Activated naive CD8-positive, alpha-beta T cell treated with anti-CD3 and anti-CD28 coated beads, Interleukin-2, amount 50 U/mL, for 24 hours (primary cell): ENCODE measurements around the gene ENOX1.
A peak's percentile ranks its signal among the peaks of the same experiment; 100 is the strongest.

Source experiments
- ATAC-seq: fragments of 150-1000 bp; cut with Tn5 transposase; one replicate; pipeline ENCODE4 v1.10.0; 2021
- DNase-seq: peaks from one replicate; pipeline ENCODE4 v3.0.0; 2021
- H3K27ac Mint-ChIP-seq: one replicate; pipeline ENCODE4 v1.8.0; 2021; ENCODE audit warnings: mild to moderate bottlenecking, mixed read lengths
- H3K27me3 Mint-ChIP-seq: one replicate; pipeline ENCODE4 v1.8.0; 2021; ENCODE audit warnings: mixed read lengths
- H3K36me3 Mint-ChIP-seq: one replicate; pipeline ENCODE4 v1.8.0; 2021; ENCODE audit warnings: low read depth, mixed read lengths
- H3K4me1 Mint-ChIP-seq: one replicate; pipeline ENCODE4 v1.8.0; 2021; ENCODE audit warnings: mixed read lengths
- H3K4me3 Mint-ChIP-seq: one replicate; pipeline ENCODE4 v1.8.0; 2021; ENCODE audit warnings: mild to moderate bottlenecking, moderate library complexity, mixed read lengths
- H3K9me3 Mint-ChIP-seq: one replicate; pipeline ENCODE4 v1.8.0; 2021; ENCODE audit warnings: mixed read lengths

ENOX1 gene

GRCh38 chr13:43773602-43774001 lies 13.2 kb downstream of the ENOX1 start:
- DNase-seq (no peak), ATAC-seq (no peak)
- H3K9me3 Mint-ChIP-seq: no peaks in the 10 kb centered on the region
- H3K4me1 Mint-ChIP-seq: no peaks in the 10 kb centered on the region
- no peaks in the 10 kb centered on the region for H3K36me3 Mint-ChIP-seq
- no peak overlapping the region for H3K4me3 Mint-ChIP-seq
- H3K27ac Mint-ChIP-seq: no peak overlapping the region
- peaks cover 17% of the 10 kb centered on the region for H3K27me3 Mint-ChIP-seq

- ATAC-seq: no peak
- Mint-ChIP-seq H3K4me1 (no peaks in the 10 kb centered on the region), H3K9me3 (no peaks in the 10 kb centered on the region), H3K4me3 (no peak overlapping the region), H3K27me3 (peaks cover 13% of the 10 kb centered on the region), H3K27ac (no peak overlapping the region), H3K36me3 (no peaks in the 10 kb centered on the region)
- no peak for DNase-seq
These were observed 15.9 kb downstream of the ENOX1 start for GRCh38 chr13:43770871-43771270.

GRCh38 chr13:43769529-43769928 lies 17.2 kb downstream of the ENOX1 start:
- H3K27ac Mint-ChIP-seq: no peak overlapping the region
- no peaks in the 10 kb centered on the region for H3K9me3 Mint-ChIP-seq
- H3K4me1 Mint-ChIP-seq: no peaks in the 10 kb centered on the region
- H3K36me3 Mint-ChIP-seq: no peaks in the 10 kb centered on the region
- H3K4me3 Mint-ChIP-seq: no peak overlapping the region
- DNase-seq (no peak), ATAC-seq (no peak)
- H3K27me3 Mint-ChIP-seq: peaks cover 12% of the 10 kb centered on the region

- DNase-seq: no peak
- H3K4me3 Mint-ChIP-seq: no peak overlapping the region
- H3K27me3 Mint-ChIP-seq: peaks cover 7% of the 10 kb centered on the region
- no peaks in the 10 kb centered on the region for H3K4me1 Mint-ChIP-seq
- H3K36me3 Mint-ChIP-seq: no peaks in the 10 kb centered on the region
- no peak overlapping the region for H3K27ac Mint-ChIP-seq
- no peak for ATAC-seq
- H3K9me3 Mint-ChIP-seq: no peaks in the 10 kb centered on the region
These were observed 19.3 kb downstream of the ENOX1 start for GRCh38 chr13:43767341-43767931.

- ATAC-seq (no peak), DNase-seq (no peak)
- Mint-ChIP-seq H3K4me1 (no peaks in the 10 kb centered on the region), H3K9me3 (no peaks in the 10 kb centered on the region), H3K36me3 (no peaks in the 10 kb centered on the region), H3K4me3 (no peak overlapping the region), H3K27me3 (peaks cover 7% of the 10 kb centered on the region), H3K27ac (no peak overlapping the region)
These were observed 20.0 kb downstream of the ENOX1 start for GRCh38 chr13:43766725-43767124.

- peaks cover 7% of the 10 kb centered on the region for H3K27me3 Mint-ChIP-seq
- no peak overlapping the region for H3K4me3 Mint-ChIP-seq
- no peaks in the 10 kb centered on the region for H3K4me1 Mint-ChIP-seq
- H3K27ac Mint-ChIP-seq: no peak overlapping the region
- no peak for ATAC-seq
- no peak for DNase-seq
- H3K9me3 Mint-ChIP-seq: no peaks in the 10 kb centered on the region
- no peaks in the 10 kb centered on the region for H3K36me3 Mint-ChIP-seq
These were observed 22.4 kb downstream of the ENOX1 start for GRCh38 chr13:43764349-43764748.

- no peaks in the 10 kb centered on the region for H3K9me3 Mint-ChIP-seq
- H3K27ac Mint-ChIP-seq: no peak overlapping the region
- peaks cover 7% of the 10 kb centered on the region for H3K27me3 Mint-ChIP-seq
- no peak for DNase-seq
- no peaks in the 10 kb centered on the region for H3K4me1 Mint-ChIP-seq
- ATAC-seq: no peak
- H3K4me3 Mint-ChIP-seq: no peak overlapping the region
- H3K36me3 Mint-ChIP-seq: no peaks in the 10 kb centered on the region
These were observed 23.5 kb downstream of the ENOX1 start for GRCh38 chr13:43763143-43763759.

GRCh38 chr13:43761616-43762315 lies 25.0 kb downstream of the ENOX1 start:
- Mint-ChIP-seq H3K36me3 (no peaks in the 10 kb centered on the region), H3K27me3 (peaks cover 5% of the 10 kb centered on the region), H3K27ac (no peak overlapping the region), H3K4me1 (no peaks in the 10 kb centered on the region), H3K4me3 (no peak overlapping the region), H3K9me3 (no peaks in the 10 kb centered on the region)
- ATAC-seq (no peak), DNase-seq (no peak)

GRCh38 chr13:43760257-43760656 lies 26.5 kb downstream of the ENOX1 start:
- ATAC-seq (no peak), DNase-seq (no peak)
- H3K4me3 Mint-ChIP-seq: no peak overlapping the region
- H3K36me3 Mint-ChIP-seq: no peaks in the 10 kb centered on the region
- H3K9me3 Mint-ChIP-seq: no peaks in the 10 kb centered on the region
- no peaks in the 10 kb centered on the region for H3K4me1 Mint-ChIP-seq
- peaks cover 7% of the 10 kb centered on the region for H3K27me3 Mint-ChIP-seq
- no peak overlapping the region for H3K27ac Mint-ChIP-seq

GRCh38 chr13:43758834-43759233 lies 27.9 kb downstream of the ENOX1 start:
- ATAC-seq: no peak
- no peak overlapping the region for H3K27ac Mint-ChIP-seq

GRCh38 chr13:43757266-43757665 lies 29.5 kb downstream of the ENOX1 start:
- peak; percentile 28 for ATAC-seq
- no peak for DNase-seq
- Mint-ChIP-seq H3K27ac (no peak overlapping the region), H3K27me3 (peaks cover 14% of the 10 kb centered on the region), H3K4me3 (no peak overlapping the region), H3K9me3 (no peaks in the 10 kb centered on the region), H3K36me3 (no peaks in the 10 kb centered on the region), H3K4me1 (no peaks in the 10 kb centered on the region)

More at GRCh38 chr13:43758834-43759233, 27.9 kb downstream of the ENOX1 start:
- Mint-ChIP-seq H3K4me1 (no peaks in the 10 kb centered on the region), H3K27me3 (peaks cover 12% of the 10 kb centered on the region), H3K36me3 (no peaks in the 10 kb centered on the region), H3K4me3 (no peak overlapping the region), H3K9me3 (no peaks in the 10 kb centered on the region)
- DNase-seq: no peak

GRCh38 chr13:43755844-43756243 lies 30.9 kb downstream of the ENOX1 start:
- no peak overlapping the region for H3K4me3 Mint-ChIP-seq
- ATAC-seq: no peak

GRCh38 chr13:43751624-43752023 lies 35.1 kb downstream of the ENOX1 start:
- DNase-seq (no peak), ATAC-seq (no peak)
- Mint-ChIP-seq H3K9me3 (no peaks in the 10 kb centered on the region), H3K36me3 (no peaks in the 10 kb centered on the region), H3K27me3 (peaks cover 10% of the 10 kb centered on the region), H3K4me1 (peaks cover 2% of the 10 kb centered on the region), H3K4me3 (no peak overlapping the region), H3K27ac (no peak overlapping the region)

More at GRCh38 chr13:43755844-43756243, 30.9 kb downstream of the ENOX1 start:
- Mint-ChIP-seq H3K4me1 (peaks cover 2% of the 10 kb centered on the region), H3K36me3 (no peaks in the 10 kb centered on the region), H3K27ac (no peak overlapping the region), H3K9me3 (no peaks in the 10 kb centered on the region), H3K27me3 (peaks cover 14% of the 10 kb centered on the region)
- DNase-seq: no peak

GRCh38 chr13:43749503-43749902 lies 37.3 kb downstream of the ENOX1 start:
- Mint-ChIP-seq H3K27me3 (peaks cover 7% of the 10 kb centered on the region), H3K27ac (no peak overlapping the region)
- no peak for ATAC-seq

More at GRCh38 chr13:43749503-43749902, 37.3 kb downstream of the ENOX1 start:
- Mint-ChIP-seq H3K9me3 (no peaks in the 10 kb centered on the region), H3K4me3 (no peak overlapping the region), H3K4me1 (peaks cover 2% of the 10 kb centered on the region), H3K36me3 (no peaks in the 10 kb centered on the region)
- no peak for DNase-seq
